ENCODE measurements around the gene CEP128. TPM values are rescaled to one million over a fixed set of nuclear protein-coding genes. Genes with fewer than 3 reads are reported as not detected.
"Not testable (repeated sequence)": the region's sequence is repeated elsewhere in the genome, so short reads cannot be mapped to it uniquely, and the experiment has no call there.

The CEP128 gene
- total RNA-seq, 1 experiment from 2014 or later, result 4.9 TPM

- not testable (repeated sequence) for DNase-seq (ENCODE audit: low read depth)
Observed at GRCh38 chr14:80953211-80953610, 11.7 kb upstream of the CEP128 start.

- DNase-seq (ENCODE audit: low read depth), result no peak
Observed at GRCh38 chr14:80951491-80951890, 10.0 kb upstream of the CEP128 start.

GRCh38 chr14:80948291-80948690, 6.8 kb upstream of the CEP128 start:
- DNase-seq (ENCODE audit: low read depth), result no peak

GRCh38 chr14:80946797-80947196, 5.3 kb upstream of the CEP128 start:
- no peak for DNase-seq (ENCODE audit: low read depth)

GRCh38 chr14:80946187-80946586, 4.6 kb upstream of the CEP128 start:
- peak; percentile 22 for DNase-seq (ENCODE audit: low read depth)

GRCh38 chr14:80944861-80945617, 3.5 kb upstream of the CEP128 start:
- DNase-seq (ENCODE audit: low read depth), result peak; percentile 19

GRCh38 chr14:80942191-80942600, 658 bp upstream of the CEP128 start:
- DNase-seq (ENCODE audit: low read depth), result peak; percentile 4

GRCh38 chr14:80940146-80940545, 1.4 kb downstream of the CEP128 start:
- DNase-seq (ENCODE audit: low read depth), result peak; percentile 34

- DNase-seq (ENCODE audit: low read depth), result no peak
Observed at GRCh38 chr14:80933686-80934085, 7.9 kb downstream of the CEP128 start.

GRCh38 chr14:80933282-80933681, 8.3 kb downstream of the CEP128 start:
- DNase-seq (ENCODE audit: low read depth), result no peak

GRCh38 chr14:80930836-80931389, 10.6 kb downstream of the CEP128 start:
- DNase-seq (ENCODE audit: low read depth), result peak; percentile 87

- no peak for DNase-seq (ENCODE audit: low read depth)
Observed at GRCh38 chr14:80930095-80930494, 11.4 kb downstream of the CEP128 start.

GRCh38 chr14:80927083-80927989, 14.2 kb downstream of the CEP128 start:
- no peak for DNase-seq (ENCODE audit: low read depth)

GRCh38 chr14:80926397-80927082, 15.0 kb downstream of the CEP128 start:
- peak; percentile 3 for DNase-seq (ENCODE audit: low read depth)

- DNase-seq (ENCODE audit: low read depth), result no peak
Observed at GRCh38 chr14:80924365-80925103, 17.0 kb downstream of the CEP128 start.

- no peak for DNase-seq (ENCODE audit: low read depth)
Observed at GRCh38 chr14:80923368-80923767, 18.2 kb downstream of the CEP128 start.

GRCh38 chr14:80919622-80920021, 21.9 kb downstream of the CEP128 start:
- DNase-seq (ENCODE audit: low read depth), result no peak

GRCh38 chr14:80912013-80912412, 29.5 kb downstream of the CEP128 start:
- not testable (repeated sequence) for DNase-seq (ENCODE audit: low read depth)

GRCh38 chr14:80906946-80907345, 34.6 kb downstream of the CEP128 start:
- no peak for DNase-seq (ENCODE audit: low read depth)

- DNase-seq (ENCODE audit: low read depth), result no peak
Observed at GRCh38 chr14:80906336-80906735, 35.2 kb downstream of the CEP128 start.

GRCh38 chr14:80902608-80903007, 38.9 kb downstream of the CEP128 start:
- no peak for DNase-seq (ENCODE audit: low read depth)
